ENCODE measurements around the gene PDGFRB.

PDGFRB gene

GRCh38 chr5:150177721-150178120, 22.1 kb upstream of the PDGFRB start:
- DNase-seq (ENCODE audit: low read depth) = no peak
- TF ChIP-seq MAX (IDR thresholded peaks at IDR 0.05; ENCODE audit: low read depth, low read length) (no peak), CTCF (IDR thresholded peaks at IDR 0.05; ENCODE audit: low read depth, low read length) (no peak), POLR2A (IDR thresholded peaks at IDR 0.05; ENCODE audit: extremely low read depth, insufficient read length) (no peak), MYC (IDR thresholded peaks at IDR 0.05; ENCODE audit: low read depth, low read length) (no peak)
- H3K4me3 ChIP-seq (ENCODE audit: low read depth, low read length) = no peak overlapping the region

GRCh38 chr5:150176745-150177477, 21.3 kb upstream of the PDGFRB start:
- H3K4me3 ChIP-seq (ENCODE audit: low read depth, low read length) = no peak overlapping the region
- peak; percentile 45 for DNase-seq (ENCODE audit: low read depth)
- TF ChIP-seq MYC (IDR thresholded peaks at IDR 0.05; ENCODE audit: low read depth, low read length) (no peak), MAX (IDR thresholded peaks at IDR 0.05; ENCODE audit: low read depth, low read length) (no peak), CTCF (IDR thresholded peaks at IDR 0.05; ENCODE audit: low read depth, low read length) (no peak), POLR2A (IDR thresholded peaks at IDR 0.05; ENCODE audit: extremely low read depth, insufficient read length) (no peak)

- peak; percentile 65 for DNase-seq (ENCODE audit: low read depth)
- no peak overlapping the region for H3K4me3 ChIP-seq (ENCODE audit: low read depth, low read length)
- TF ChIP-seq POLR2A (IDR thresholded peaks at IDR 0.05; ENCODE audit: extremely low read depth, insufficient read length) (no peak), CTCF (IDR thresholded peaks at IDR 0.05; ENCODE audit: low read depth, low read length) (peak; percentile 57), MAX (IDR thresholded peaks at IDR 0.05; ENCODE audit: low read depth, low read length) (peak; percentile 35; the same call in 1 of the 2 replicates), MYC (IDR thresholded peaks at IDR 0.05; ENCODE audit: low read depth, low read length) (no peak)
Observed at GRCh38 chr5:150175536-150175935, 19.9 kb upstream of the PDGFRB start.

- no peak overlapping the region for H3K4me3 ChIP-seq (ENCODE audit: low read depth, low read length)
- TF ChIP-seq MYC (IDR thresholded peaks at IDR 0.05; ENCODE audit: low read depth, low read length) (no peak), POLR2A (IDR thresholded peaks at IDR 0.05; ENCODE audit: extremely low read depth, insufficient read length) (no peak), MAX (IDR thresholded peaks at IDR 0.05; ENCODE audit: low read depth, low read length) (no peak)
- no peak for DNase-seq (ENCODE audit: low read depth)
Observed at GRCh38 chr5:150175076-150175475, 19.4 kb upstream of the PDGFRB start.

- no peak for TF ChIP-seq CTCF (IDR thresholded peaks at IDR 0.05; ENCODE audit: low read depth, low read length)
- no peak for TF ChIP-seq MAX (IDR thresholded peaks at IDR 0.05; ENCODE audit: low read depth, low read length)
- TF ChIP-seq POLR2A (IDR thresholded peaks at IDR 0.05; ENCODE audit: extremely low read depth, insufficient read length) = no peak
- no peak for TF ChIP-seq MYC (IDR thresholded peaks at IDR 0.05; ENCODE audit: low read depth, low read length)
- DNase-seq (ENCODE audit: low read depth) = no peak
- no peak overlapping the region for H3K4me3 ChIP-seq (ENCODE audit: low read depth, low read length)
Observed at GRCh38 chr5:150174285-150174684, 18.6 kb upstream of the PDGFRB start.

GRCh38 chr5:150173161-150173560, 17.5 kb upstream of the PDGFRB start:
- TF ChIP-seq POLR2A (IDR thresholded peaks at IDR 0.05; ENCODE audit: extremely low read depth, insufficient read length) (no peak), MAX (IDR thresholded peaks at IDR 0.05; ENCODE audit: low read depth, low read length) (no peak)
- no peak overlapping the region for H3K4me3 ChIP-seq (ENCODE audit: low read depth, low read length)
- no peak for DNase-seq (ENCODE audit: low read depth)
